GM21717 (cell line): ENCODE measurements around the gene PCED1B.

ENCODE experiments used
- ATAC-seq: cut with Tn5 transposase; IDR thresholded peaks from one replicate; pipeline ENCODE4 v1.9.1; 2021; ENCODE audit warnings: mild to moderate bottlenecking, moderate library complexity; ENCODE audit not compliant: unreplicated experiment

Gene PCED1B

DNA sequence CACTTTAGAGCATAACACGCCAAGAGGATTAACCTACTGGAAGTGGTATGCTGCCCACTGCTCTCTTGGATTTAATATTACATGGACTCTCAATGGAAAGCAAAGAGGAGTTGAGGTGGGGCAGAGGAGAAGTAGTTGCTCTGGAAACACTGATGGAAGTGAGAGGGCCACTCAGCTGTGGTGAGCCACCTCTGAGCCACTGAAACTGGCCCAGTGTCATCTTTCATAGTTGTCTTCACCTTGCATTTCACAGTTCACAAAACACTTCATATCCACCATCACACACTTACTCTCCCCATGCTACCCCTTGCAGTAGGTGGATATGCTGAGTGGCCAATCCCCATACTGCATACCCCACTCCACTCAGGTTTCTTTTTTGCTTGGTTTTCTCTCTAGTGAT, 12.2 kb upstream of the PCED1B start:
- ATAC-seq, result no peak

DNA sequence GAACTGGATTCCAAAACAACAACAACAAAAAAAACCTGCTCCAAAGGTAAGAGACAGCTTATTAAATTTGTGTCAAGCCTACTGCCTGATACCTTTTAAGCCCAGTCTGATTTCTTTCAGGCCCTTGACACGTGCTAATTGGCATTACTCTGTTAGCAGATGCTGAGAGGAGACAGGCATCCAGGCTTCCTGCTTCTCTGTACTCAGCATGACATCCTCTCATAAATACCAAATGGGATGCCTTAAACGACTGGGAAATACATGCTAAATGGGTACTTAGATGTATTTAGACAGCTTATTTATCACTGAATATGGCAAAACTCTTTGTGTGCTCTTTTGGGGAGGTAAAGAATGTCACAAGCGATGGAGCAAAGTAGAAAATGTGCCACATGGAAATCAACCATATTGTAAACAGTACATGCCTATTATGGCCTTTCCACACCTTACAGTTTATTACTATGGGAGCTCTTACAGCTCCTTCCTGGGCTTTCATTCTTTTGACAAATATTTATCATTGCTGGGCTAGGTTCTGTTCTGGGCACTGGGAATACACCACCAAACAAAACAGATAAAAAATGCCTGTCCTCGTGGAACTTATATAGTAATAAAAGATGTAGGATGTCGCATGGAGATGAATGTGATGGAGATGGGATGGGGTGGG, 11.5 kb upstream of the PCED1B start:
- ATAC-seq, result no peak

DNA sequence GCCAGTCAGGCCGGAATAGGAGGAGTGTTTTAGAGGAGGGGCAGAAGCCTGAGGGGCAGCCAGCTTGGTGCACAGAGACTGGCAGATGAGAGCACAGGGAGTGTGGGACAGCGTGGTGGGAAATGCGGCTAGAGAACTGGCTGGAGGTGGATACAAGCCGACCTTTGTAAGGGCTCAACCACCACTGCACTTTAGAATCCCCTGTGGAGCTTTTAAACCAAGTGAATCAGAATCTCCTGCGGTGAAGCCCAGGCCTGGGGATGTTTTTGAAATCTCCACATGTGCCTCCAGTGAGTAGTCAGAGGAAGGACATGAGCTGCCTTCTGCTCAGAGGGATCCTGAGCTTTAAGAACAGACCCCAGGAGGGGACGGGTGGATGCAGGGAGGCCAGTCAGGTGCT, 10.9 kb upstream of the PCED1B start:
- no peak for ATAC-seq

DNA sequence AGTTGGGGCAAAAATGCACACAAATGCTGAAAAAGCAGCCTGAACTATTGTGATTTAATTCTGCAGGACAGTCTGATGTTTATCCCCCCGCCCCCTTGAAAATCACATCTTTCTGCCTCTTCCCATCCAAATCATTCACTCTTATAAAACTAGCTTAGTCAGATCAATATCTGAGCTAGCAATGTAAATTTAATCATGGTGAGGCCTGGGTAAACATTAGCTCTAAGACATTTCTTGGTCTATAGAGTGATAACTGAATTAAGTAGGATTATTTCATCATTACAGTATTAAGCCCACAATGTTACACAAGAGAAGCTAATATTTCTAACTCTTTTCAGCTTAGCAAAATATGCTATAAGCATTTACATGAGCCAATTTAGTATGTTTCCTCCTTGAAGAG, 9.1 kb upstream of the PCED1B start:
- ATAC-seq, result no peak

DNA sequence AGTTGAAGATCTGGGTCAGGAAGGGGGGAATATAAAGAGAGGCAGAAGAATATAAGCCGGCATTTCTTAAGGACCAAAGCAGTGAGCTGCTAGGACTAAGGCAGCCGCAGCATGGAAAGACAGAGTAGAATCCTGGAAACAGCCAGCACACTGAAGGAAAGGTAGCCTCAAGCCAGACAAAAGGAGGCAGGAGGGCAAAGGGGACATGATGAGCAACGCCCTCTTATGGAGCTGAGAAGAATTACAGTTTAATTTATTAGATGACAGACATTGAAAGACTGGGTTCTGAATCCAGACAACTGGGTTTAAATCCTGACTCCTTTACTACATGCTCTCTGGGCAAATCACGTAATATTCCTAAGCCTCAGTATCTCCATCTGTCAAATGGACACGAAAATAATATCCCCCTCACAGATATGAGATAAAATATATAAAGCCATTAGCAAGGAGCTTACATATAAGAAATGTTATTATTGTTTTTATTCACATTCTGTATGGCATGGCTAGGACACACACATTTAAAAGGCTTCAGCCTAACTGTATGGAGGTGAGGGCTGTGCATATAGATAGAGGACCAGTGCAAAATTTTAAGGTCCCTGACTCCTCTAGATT, 8.1 kb upstream of the PCED1B start:
- ATAC-seq, result no peak

DNA sequence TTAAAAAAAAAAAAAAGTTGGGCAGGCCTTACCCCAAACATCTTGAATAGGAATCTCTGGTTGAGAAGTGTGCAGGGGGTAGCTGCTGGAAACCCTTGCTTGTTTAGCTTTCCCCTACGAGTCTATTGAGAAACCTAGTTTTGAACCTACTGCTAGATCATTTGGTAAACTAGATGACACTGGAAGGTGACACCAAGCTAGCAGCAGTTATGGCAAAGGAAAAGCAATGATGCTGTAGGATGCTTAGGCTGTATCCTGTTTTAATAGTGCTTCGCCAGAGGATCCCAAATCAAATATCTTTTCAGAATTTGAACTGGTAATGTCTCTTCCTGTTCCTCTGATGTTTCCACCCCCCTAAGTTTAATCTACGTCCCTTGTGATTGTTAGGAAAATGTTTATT, 5.5 kb upstream of the PCED1B start:
- ATAC-seq, result no peak

DNA sequence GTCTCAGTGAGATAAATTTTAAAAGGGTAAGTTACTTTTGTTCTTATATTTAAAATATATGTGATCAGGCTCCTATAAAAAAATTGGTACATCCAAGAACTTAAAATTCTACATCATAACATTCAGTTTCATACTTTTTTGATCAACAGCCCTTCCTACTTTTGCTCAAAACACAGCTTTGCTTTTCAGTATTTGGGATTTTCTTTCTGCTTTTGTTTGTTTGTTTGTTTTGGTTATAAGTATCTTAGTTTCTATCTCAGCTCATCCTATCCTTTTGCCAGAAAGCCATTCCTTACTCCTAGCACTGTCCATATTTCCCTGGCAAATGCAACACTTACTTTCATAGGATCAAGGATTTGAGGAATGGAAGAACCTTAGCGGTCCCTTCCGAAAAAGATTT, 4.7 kb upstream of the PCED1B start:
- no peak for ATAC-seq

DNA sequence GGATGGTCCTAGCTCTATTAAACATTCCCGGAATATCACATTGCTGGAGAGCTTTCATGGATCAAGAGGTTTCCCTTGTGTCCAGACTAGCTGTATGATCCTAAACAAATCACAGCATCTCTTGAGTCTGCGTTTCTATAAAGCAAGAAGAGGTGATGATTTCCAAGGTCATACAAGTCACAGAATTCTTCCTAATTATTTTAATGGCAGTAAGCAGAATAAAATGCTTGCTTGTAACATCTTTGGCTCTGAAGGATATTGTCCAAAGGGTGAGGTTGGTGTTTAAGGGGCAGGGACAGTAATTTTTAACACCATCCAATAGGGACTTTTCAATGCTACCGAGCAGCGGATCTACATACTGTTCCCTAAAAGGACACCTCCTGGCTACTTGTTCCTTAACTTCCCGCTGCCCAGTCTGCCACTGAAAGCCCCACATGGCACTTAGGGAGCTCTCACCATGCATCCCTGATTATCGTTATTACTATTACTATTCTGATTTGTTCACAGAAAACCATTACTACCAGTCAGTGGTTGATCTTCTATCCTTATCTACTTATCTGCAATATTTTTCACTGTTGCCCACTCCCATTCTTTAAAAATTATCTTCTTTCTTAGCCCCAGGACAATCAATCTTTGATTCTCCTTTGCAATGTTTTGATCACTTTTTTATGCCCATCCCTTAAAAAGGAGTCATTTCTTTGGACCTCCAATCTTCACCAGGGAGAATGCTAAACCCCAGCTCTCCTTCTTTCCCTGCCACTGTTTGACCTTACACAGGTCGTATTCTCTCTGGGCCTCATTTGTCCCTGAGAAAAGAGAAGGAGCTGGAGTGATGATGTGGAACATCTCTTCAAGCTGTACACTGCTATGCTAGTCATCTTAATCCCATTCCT, 4.0 kb upstream of the PCED1B start:
- ATAC-seq, result no peak

DNA sequence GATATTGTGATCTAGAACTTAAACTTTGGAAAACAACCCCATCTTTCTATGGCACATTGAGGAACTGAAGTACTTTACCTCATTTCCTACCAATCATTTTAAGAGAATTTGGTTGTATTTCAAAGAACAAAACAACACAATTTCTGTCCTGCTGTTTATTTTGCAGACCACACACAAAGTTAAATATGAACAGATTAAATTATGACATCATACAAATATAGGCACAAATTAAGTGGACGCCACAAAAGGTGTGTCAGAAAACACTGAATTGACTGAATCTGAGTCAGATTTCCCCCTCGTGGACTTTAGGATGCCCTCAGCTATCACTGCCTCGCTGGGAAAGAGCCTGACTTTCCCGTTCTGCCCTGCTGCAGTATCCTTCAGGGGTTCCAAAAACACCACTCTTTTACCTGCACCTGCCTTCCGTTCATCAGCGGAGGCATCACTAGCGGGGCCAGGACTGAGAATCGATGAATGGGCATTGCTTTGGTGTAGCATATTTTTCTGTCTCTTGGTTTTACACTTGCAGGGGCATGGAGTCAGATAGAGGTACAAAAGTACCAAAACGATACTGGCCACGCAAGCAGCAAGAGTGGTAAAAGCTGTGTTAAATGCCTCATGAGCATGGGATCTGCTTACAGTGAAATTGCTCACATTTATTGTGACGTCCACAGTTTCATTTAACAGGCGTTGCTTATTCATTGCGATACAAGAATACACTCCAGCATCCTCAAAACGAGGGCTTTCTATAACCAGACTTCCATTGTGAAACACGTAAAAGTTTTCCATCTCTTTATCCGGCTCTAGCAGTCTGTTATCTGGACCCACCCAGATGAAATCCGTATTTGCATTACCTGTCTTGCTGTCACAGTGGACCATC, 2.0 kb upstream of the PCED1B start:
- ATAC-seq, result no peak

DNA sequence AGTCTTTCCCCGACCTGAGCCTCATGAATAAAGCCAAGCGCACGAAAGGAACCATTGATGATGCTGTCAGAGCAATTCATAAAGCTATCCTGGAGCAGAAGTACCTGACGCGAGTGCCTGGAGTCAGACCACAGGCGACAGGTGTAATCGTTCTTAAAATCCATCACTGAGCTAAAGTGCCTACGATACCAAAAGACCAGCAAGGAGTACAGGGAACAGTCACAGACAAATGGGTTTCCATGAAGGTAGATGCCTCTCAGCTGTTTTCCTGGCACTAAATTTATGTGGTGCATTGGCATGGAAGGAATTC, 1.4 kb upstream of the PCED1B start:
- ATAC-seq, result no peak

DNA sequence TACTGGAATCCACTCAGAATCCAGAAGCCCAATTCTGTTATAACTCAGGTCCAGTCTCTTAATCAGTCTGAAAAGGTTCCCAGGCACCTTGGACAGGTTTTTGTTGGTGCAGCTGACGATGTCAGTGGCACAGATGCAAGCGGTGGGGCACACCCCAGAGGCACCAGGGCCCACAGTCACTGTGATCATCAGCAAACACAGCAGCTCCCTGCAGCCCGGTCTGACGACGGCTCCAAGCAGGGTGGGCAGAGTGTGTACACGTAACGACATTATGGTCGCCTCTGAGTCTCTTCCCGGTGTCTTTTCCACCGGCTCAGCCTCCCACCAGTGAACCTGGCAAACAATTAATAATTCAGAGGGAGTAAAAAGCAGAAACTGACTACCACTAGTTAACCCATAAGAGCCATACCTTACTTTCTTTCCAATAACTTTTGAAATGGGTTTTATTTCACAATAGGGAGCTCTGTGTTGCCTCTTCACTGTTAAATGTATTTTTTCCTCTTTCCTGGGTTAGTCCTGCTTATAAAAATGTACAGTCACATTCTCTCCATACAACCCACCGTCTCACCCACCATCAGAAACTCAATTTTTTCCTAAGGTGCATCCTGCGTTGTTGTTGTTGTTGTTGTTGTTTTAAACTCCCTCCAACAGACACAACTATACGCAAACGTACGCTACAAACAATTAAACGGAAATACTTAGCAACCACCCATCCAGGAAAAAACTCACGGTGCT, 521 bp upstream of the PCED1B start:
- ATAC-seq, result no peak

DNA sequence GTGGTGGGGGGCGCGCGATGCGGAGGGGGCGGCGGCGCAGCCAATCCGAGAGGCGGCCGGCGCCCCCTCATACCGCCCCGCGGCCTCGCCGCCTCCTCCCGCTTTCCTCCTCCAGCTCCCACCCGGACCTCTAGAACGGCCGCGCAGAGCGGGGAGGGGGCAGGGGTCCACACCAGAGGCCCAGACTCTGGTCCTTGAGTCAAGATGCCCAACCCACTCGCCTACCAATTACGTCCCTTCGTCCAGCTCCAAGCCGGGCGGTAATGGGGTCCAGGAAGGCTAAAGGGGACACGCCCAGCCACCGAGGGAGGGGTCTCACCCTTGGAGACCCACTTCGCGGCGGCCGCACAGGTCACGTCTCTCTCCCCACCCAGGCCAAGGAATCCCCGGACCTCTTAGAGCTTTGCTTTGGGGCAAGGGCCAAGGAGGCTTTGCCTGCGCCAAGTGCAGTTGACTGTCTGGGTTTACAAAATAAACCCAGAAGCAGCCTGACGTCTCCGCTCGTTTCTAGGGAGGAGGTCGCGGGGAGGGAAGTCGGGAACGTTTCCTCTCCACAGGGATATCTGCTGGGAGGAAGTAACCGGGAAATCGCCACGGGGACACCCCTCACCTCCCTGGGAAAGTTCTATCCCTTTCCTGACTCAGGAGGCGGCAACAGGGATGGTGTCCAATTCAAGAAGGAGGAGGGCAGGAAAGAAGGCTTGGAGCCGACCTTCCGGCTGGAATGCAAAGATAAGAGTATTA, 732 bp downstream of the PCED1B start:
- no peak for ATAC-seq

DNA sequence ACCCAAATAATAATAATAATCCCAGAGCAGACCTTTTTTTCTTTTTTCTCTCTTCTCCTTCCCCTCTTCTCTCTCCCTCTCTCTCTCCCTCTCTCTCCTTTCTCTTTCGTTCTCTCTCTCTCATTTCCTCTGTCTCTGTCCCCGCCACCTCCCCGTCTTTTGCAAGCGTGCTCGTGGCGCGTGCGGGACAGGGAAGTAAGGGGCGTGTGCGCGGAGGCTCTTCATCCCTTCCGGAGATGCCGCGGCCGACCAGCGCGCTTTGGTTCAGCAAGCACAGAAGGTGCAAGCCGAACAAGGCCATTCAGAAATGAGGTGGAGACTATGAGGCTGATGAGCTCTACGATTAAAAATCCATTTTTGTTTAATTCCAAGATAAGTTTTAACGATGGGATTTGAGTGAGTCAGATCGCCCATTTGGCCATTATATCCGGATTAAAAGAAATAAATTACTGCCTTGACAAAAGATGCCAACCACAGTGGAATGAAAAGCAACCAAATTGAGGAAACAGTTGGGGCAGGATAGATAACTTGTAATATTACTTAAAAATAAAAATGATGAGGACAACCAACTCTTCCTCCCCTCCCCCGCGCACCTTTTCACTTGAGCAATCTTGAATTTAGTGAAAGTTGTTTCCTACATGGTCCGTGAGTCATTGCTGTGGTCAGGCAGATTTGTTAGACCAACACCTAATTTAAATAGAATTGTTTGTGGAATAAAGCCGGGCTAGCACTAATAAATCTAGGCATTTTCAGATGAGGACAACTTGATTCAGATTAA, 1.5 kb downstream of the PCED1B start:
- ATAC-seq, result no peak

DNA sequence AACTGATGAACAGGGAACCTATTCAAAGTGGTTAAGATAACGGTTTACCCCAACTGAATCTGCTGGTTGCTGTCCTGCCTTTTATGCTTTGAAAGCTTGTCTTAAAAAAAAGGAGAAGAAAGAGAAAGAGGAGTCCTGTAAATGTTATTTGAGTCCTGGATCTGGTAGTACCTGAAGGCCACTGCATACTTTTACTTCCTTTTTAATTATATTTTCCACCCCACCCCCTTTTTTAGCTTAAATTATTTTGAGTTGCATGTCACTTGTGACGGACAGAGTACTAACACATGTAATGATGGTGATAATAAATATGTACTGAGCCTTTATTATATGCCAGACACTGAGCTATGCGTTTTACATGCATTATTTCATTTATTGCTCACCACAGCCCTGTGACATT, 2.9 kb downstream of the PCED1B start:
- ATAC-seq, result no peak

DNA sequence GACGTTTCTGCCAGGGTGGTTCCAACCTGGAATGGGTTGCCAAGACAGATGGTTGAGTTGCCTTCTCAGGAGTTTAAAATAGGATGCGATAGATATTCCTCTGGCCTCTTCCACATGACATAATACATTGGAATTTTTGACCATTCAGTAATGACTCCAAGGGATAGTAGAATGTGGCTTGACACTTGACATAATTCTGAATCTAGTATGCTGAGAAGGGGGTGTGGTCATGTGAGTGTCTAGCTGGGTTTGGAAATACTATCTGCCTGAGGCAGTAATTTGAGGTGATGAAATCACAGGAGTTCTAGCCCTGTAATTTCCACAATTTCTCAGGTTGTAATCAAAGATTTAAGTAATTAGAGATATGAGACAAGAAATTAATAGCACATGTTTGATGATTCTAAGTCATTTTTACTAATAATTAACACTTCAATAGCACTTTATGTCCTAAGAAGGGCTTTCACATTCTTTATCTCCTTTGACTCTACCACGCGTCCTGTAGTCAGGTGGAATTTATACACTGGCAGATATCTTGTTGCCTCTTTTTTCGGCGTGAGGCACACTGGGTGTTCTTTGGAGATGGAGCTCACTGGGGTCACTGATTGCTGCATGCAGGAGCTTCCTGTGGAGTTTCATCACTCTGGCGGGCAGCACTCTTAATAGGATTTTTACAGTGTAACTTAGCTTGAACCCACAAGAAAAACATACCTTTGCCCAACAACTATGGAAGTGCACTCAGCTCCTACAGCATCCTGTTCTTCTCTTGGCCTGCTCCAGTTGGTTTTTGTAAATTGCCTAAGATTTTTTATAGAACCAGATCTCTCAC, 3.6 kb downstream of the PCED1B start:
- no peak for ATAC-seq

DNA sequence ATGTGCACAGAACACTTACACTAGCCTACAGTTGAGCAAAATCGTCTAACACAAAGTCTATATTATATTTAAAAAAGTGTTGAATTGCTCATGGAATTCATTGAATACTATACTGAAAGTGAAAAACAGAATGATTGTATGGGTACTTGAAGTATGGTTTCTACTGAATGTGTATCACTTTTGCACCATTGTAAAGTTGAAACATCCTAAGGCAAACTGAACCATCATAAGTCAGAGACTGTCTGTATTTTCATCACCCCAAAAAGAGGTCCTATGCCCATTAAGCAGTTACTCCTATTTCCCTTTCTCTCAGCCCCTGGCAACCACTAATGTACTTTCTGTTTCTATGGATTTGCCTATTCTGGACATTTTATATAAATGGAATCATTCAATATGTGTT, 4.8 kb downstream of the PCED1B start:
- no peak for ATAC-seq

DNA sequence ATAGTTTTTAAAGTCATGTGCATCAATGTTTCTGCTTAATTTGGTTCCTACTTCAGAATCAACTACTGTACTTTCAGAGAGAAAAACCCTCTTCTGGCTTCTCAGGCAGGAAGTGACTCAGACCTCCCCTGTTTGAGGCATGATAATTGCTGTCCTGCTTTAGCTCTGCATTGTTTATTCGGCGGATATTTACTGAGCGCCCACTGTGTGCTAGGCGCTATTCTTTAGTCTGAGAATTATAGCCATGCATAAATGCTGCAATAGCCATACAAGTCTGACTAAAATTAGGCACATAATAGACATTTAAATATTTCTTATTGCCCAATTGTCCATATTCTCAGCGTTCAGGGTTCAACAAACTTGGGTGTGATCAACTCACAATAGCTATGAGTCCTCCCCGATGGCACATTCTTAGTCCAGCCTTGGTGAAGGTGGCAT, 6.4 kb downstream of the PCED1B start:
- ATAC-seq, result no peak

DNA sequence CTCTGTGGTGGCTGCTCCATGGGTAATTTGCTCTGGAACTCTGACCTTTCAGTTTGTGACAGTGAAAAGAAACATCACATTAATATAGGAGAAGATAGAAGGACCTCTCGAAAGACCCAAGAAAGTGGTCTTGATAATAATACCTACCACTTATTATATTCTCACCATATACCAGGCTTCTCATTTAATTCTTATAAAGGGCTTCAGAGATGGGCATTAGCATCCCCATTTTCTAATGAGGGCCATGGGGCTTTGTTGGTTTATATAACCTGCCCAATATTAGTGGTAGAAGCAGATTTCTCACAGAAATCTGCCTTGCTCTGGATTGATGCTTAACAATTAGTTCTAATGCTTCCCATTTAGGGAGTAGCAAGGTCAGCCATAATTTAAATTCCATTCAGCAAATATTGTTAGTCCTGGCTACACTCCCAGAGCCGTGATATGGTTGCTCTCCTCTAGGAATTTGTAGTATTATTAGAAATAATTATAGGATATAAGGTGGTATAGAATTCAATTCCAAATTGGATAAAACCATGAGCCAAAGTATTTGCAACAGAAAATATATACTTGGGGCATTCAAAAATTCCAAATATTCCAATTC, 7.8 kb downstream of the PCED1B start:
- no peak for ATAC-seq
